Spleen (tissue), 11 donors: ENCODE measurements around the gene INPP1. TPM values are rescaled to one million over a fixed set of nuclear protein-coding genes. Genes with fewer than 3 reads are reported as not detected.

Experiments
- DNase-seq: peaks from one replicate; pipeline ENCODE4 v3.0.0-alpha.2; 2020
- H3K27ac ChIP-seq, 8 donors: fragments of 200-600 bp; sonication (generic) in 7 of 8; 1 replicate in 4 of 8; 2 replicates in 4 of 8; pipeline versions ENCODE4 v1.5.0 to v1.8.0; 2016 to 2021; ENCODE audit warnings: inconsistent platforms in 4 of 8, mild to moderate bottlenecking in 4 of 8, moderate library complexity in 1 of 8
- H3K27me3 ChIP-seq, 7 donors: fragments of 200-600 bp; sonication (generic) in 6 of 7; replicated peaks in 1 of 7; 1 replicate in 4 of 7; 2 replicates in 3 of 7; pipeline versions ENCODE4 v1.5.0 to v1.8.0; 2016 to 2021; ENCODE audit warnings: inconsistent platforms in 3 of 7, mild to moderate bottlenecking in 1 of 7
- H3K36me3 ChIP-seq, 6 donors: fragments of 200-600 bp; sonication (generic) in 5 of 6; 1 replicate in 4 of 6; 2 replicates in 2 of 6; pipeline versions ENCODE4 v1.5.0 to v1.8.0; 2016 to 2021; ENCODE audit warnings: inconsistent platforms in 2 of 6
- H3K4me1 ChIP-seq, 6 donors: fragments of 200-600 bp; sonication (generic) in 5 of 6; 1 replicate in 3 of 6; 2 replicates in 3 of 6; pipeline versions ENCODE4 v1.5.0 to v1.8.0; 2016 to 2021; ENCODE audit warnings: inconsistent platforms in 3 of 6
- H3K4me3 ChIP-seq, 8 donors: fragments of 200-600 bp; sonication (generic) in 7 of 8; 1 replicate in 4 of 8; 2 replicates in 4 of 8; pipeline versions ENCODE4 v1.5.0 to v1.8.0; 2016 to 2021; ENCODE audit warnings: inconsistent platforms in 4 of 8, mild to moderate bottlenecking in 4 of 8, moderate library complexity in 2 of 8
- H3K9me3 ChIP-seq, 8 donors: fragments of 200-600 bp; sonication (generic) in 7 of 8; 1 replicate in 4 of 8; 2 replicates in 4 of 8; pipeline versions ENCODE4 v1.5.0 to v1.8.0; 2016 to 2021; ENCODE audit warnings: inconsistent platforms in 4 of 8
- POLR2A ChIP-seq, 3 donors: fragments of 450-650 bp; IDR thresholded peaks; one replicate each; pipeline ENCODE4 v1.5.1; 2017; ENCODE audit warnings: antibody characterized with exemption in 3 of 3, mild to moderate bottlenecking in 1 of 3
- POLR2AphosphoS5 ChIP-seq, 3 donors: sonication (generic); formaldehyde crosslinking; IDR thresholded peaks; one replicate each; pipeline ENCODE4 v1.5.1; 2017; ENCODE audit warnings: antibody characterized with exemption in 3 of 3
- WGBS, 5 donors: extraction: QIAGEN DNeasy Blood & Tissue Kit in 3 of 5; methylation state at CpG; one replicate each; pipeline versions ENCODE4 v1.1.5 to v1.1.7; 2013 to 2018; 5-methylcytosine and 5-hydroxymethylcytosine counted together
- intact Hi-C: fragments of 100-400 bp; cut with DNase I; formaldehyde crosslinking; loops from one replicate; pipeline ENCODE4 v1.15.0; 2023; ENCODE audit warnings: low total_unique reads
- polyA plus RNA-seq, 3 donors: library from polyadenylated mRNA; stranded (reverse); fragments of 200-250 nt; gene quantifications; one replicate each; pipeline ENCODE4 v1.2.1, GENCODE V29; 2013
- total RNA-seq, 7 donors: library from RNA; depleted of rRNA in 3 of 7; stranded (reverse); fragments of >200 nt in 3 of 7; fragmentation: NEBNext Ultra II Directional in 4 of 7; extraction: Animal tissue kit (Norgen Biotek cat#: 25700) in 4 of 7; gene quantifications; one replicate each; pipeline versions ENCODE4 v1.1.0 to v1.2.1, GENCODE V29; 2016 to 2021
- TF ChIP-seq, protein P1 (sequence below), 11 experiments: fragments of 200-600 bp in 7 of 11; fragments of 450-650 bp in 4 of 11; sonication (generic) in 4 of 11; IDR thresholded peaks in 8 of 11; conservative IDR thresholded peaks in 3 of 11; 1 replicate in 7 of 11; 2 replicates in 4 of 11; pipeline versions ENCODE4 v1.4.0 to v1.8.0; 2016 to 2021; ENCODE audit warnings: antibody characterized with exemption in 11 of 11, inconsistent platforms in 4 of 11, mild to moderate bottlenecking in 1 of 11
- donor health status: healthy with polysubstance abuse.
- donor health status: DM: no; HTN: no; CAD: no; lungs with moderate emphysema.
- donor health status: DM: no; HTN: no; CAD: no.
- donor health status: Bipolar disorder and iron deficiency.
- donor health status: healthy.
- donor health status: DM: no; HTN: no; CAD: no.
- donor health status: DM: yes; HTN: yes; CAD: no.

INPP1 gene
- total and polyA plus RNA-seq, 10 donors = 11.6 to 52.1 (median 27.8) TPM

DNA sequence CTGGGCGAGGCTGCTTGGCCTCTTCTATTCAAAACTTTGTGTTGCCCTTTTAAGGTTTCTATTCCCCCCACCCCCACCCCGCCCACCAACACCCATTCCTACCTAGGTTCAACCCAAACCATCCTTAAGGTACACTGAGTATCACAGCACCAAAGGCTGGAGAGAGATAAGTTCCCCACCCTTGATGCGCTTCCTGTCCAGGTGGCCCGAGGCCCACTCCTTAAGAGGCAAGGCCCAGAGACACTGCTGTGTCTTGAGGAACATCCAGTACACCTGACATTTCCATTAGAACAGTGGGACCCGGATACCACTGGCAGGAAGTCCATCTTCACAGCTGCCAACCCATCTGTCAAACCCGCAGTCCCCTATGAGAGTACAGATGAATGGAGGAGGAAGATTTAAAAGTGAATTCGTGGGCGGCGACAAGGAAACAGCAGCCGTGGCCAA, 277 bp upstream of the INPP1 start:
- DNase-seq = no peak
- peak overlapping the region; percentile 54 to 88 (median 76) for H3K4me3 ChIP-seq
- intact Hi-C loops = no loop called here

DNA sequence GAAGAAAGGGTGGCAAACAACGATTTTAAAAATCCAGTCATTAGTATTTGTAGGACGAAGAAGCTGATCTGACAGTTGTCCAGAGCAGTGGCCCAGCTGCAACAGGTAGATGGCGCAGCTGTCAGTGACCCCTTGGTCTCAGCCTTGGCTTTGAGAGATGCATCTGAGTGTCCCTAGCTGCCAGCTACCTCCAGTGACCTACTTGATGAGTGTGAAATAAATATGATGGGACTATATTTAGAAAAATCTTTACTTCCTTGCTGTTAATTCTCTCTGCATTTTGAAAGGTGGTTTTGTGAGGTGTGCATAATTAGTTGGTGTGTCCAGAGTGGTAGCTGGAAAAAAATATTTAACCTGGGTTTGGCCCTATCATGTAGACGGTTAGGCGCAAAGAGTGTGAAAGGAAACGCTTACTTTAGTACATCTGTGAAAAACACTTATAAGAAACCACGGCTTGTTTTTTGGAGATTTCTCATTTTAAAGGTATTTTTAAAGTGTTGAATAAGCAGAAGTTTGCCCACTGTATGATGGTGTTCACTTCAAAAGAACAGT, 963 bp downstream of the INPP1 start:
- no peak for TF ChIP-seq POLR2A (IDR thresholded peaks at IDR 0.05)
- no peak for TF ChIP-seq POLR2AphosphoS5 (IDR thresholded peaks at IDR 0.05)
- TF ChIP-seq, protein P1, sequence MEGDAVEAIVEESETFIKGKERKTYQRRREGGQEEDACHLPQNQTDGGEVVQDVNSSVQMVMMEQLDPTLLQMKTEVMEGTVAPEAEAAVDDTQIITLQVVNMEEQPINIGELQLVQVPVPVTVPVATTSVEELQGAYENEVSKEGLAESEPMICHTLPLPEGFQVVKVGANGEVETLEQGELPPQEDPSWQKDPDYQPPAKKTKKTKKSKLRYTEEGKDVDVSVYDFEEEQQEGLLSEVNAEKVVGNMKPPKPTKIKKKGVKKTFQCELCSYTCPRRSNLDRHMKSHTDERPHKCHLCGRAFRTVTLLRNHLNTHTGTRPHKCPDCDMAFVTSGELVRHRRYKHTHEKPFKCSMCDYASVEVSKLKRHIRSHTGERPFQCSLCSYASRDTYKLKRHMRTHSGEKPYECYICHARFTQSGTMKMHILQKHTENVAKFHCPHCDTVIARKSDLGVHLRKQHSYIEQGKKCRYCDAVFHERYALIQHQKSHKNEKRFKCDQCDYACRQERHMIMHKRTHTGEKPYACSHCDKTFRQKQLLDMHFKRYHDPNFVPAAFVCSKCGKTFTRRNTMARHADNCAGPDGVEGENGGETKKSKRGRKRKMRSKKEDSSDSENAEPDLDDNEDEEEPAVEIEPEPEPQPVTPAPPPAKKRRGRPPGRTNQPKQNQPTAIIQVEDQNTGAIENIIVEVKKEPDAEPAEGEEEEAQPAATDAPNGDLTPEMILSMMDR (IDR thresholded peaks at IDR 0.05 in 8 of 11, conservative IDR thresholded peaks at IDR 0.05 in 3 of 11) = peak in 3 of 11 experiments; percentile 17 to 38 (median 17)
- Histone ChIP-seq H3K9me3 (no peaks in the 10 kb centered on the region), H3K4me3 (peak overlapping the region; percentile 54 to 88 (median 76)), H3K36me3 (no peaks in the 10 kb centered on the region), H3K27ac (peak overlapping the region; percentile 74 to 96 (median 94)), H3K27me3 (no peaks in the 10 kb centered on the region), H3K4me1 (peaks cover 0 to 46% (median 24%) of the 10 kb centered on the region in 6 donors)
- DNase-seq = no peak
- 7 to 12% (median 8%) methylated on average over 6 to 7 of the region's 7 CpGs for WGBS, 5 donors
- intact Hi-C loops = no loop called here

More for the DNA sequence above, 277 bp upstream of the INPP1 start:
- H3K9me3 ChIP-seq = no peaks in the 10 kb centered on the region
- TF ChIP-seq, protein P1 (IDR thresholded peaks at IDR 0.05 in 8 of 11, conservative IDR thresholded peaks at IDR 0.05 in 3 of 11) = no peak
- no peak for TF ChIP-seq POLR2AphosphoS5 (IDR thresholded peaks at IDR 0.05)
- TF ChIP-seq POLR2A (IDR thresholded peaks at IDR 0.05) = peak in 1 of 3 donors; percentile 5
- H3K4me1 ChIP-seq = peaks cover 0 to 42% (median 24%) of the 10 kb centered on the region in 6 donors
- no peaks in the 10 kb centered on the region for H3K36me3 ChIP-seq
- H3K27ac ChIP-seq = peak overlapping the region; percentile 74 to 96 (median 94)
- WGBS, 5 donors = 25 to 32% (median 30%) methylated on average over 10 of the region's 10 CpGs
- H3K27me3 ChIP-seq = no peaks in the 10 kb centered on the region

DNA sequence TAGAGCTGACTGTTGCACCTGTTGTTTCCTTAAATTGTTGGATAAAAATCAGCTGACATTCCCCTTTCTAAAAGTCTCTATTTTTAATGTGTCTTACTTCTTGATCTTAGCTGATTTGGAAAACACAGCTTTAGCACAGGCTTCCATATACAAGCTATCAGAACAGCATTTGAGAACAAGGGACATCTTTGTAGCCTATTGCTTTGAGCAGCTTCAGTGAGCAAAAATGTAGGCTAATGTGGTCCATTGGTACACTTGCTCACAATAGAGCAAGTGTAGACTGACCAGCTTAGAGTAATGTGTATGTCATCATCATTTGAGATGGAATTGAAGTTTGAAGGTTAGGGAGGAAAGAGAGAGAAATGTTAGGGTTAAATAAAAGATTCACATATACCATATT, 7.0 kb downstream of the INPP1 start:
- intact Hi-C loops = no loop called here
- H3K4me1 ChIP-seq = peaks cover 0 to 43% (median 20%) of the 10 kb centered on the region in 6 donors
- TF ChIP-seq, protein P1 (IDR thresholded peaks at IDR 0.05 in 8 of 11, conservative IDR thresholded peaks at IDR 0.05 in 3 of 11) = no peak
- TF ChIP-seq POLR2A (IDR thresholded peaks at IDR 0.05) (no peak), POLR2AphosphoS5 (IDR thresholded peaks at IDR 0.05) (no peak)
- no peaks in the 10 kb centered on the region for H3K9me3 ChIP-seq
- no peak overlapping the region for H3K27ac ChIP-seq
- no peaks in the 10 kb centered on the region for H3K36me3 ChIP-seq
- no peaks in the 10 kb centered on the region for H3K27me3 ChIP-seq
- H3K4me3 ChIP-seq = no peak overlapping the region
- no peak for DNase-seq

DNA sequence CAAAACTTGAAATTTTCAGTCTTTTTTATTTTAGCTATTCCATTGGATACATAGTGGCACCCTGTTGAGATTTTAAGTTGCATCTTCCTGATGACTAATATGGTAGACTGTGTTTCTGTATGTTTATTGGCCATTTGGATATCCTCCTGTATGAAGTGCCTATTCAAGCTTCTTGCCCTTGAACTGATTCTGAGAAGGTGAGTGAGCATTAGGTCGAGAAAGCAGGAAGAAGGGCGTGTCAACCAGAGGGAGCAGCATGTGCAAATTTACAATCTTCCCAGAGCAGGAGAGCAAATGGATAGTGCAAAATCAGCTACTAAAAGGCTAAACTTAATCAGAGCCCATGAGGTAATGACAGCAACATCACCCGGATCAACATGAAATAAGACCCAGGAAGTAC, 8.6 kb downstream of the INPP1 start:
- H3K27ac ChIP-seq = peak overlapping the region in 3 of 8 donors; percentile 59 to 69 (median 66)
- no peaks in the 10 kb centered on the region for H3K36me3 ChIP-seq
- H3K9me3 ChIP-seq = no peaks in the 10 kb centered on the region
- H3K27me3 ChIP-seq = no peaks in the 10 kb centered on the region
- intact Hi-C loops = no loop called here
- H3K4me1 ChIP-seq = peaks cover 0 to 42% (median 20%) of the 10 kb centered on the region in 6 donors
- no peak overlapping the region for H3K4me3 ChIP-seq
- DNase-seq = no peak
- TF ChIP-seq, protein P1 (IDR thresholded peaks at IDR 0.05 in 8 of 11, conservative IDR thresholded peaks at IDR 0.05 in 3 of 11) = no peak
- no peak for TF ChIP-seq POLR2A (IDR thresholded peaks at IDR 0.05)
- TF ChIP-seq POLR2AphosphoS5 (IDR thresholded peaks at IDR 0.05) = no peak
- WGBS, 5 donors = 82 to 91% (median 86%) methylated on average over 3 of the region's 3 CpGs
